Bronchial epithelial cell (primary cell): ENCODE measurements around the gene PIK3CB. TPM values are rescaled to one million over a fixed set of nuclear protein-coding genes. Genes with fewer than 3 reads are reported as not detected.
"Not testable (repeated sequence)": the region's sequence is repeated elsewhere in the genome, so short reads cannot be mapped to it uniquely, and the experiment has no call there.

Source experiments
- DNase-seq: peaks from one replicate; pipeline ENCODE4 v3.0.0-alpha.2; 2010; ENCODE audit warnings: low read depth
- FAIRE-seq: peaks from 2 replicates; lab custom pipeline; 2011; peaks lifted over from hg19 to GRCh38; lab: Jason Lieb, UNC
- H3K27me3 ChIP-seq: 2 replicates; pipeline ENCODE4 v1.5.1; 2011; ENCODE audit warnings: low read length; ENCODE audit not compliant: control insufficient read depth, insufficient read depth
- H3K36me3 ChIP-seq: 2 replicates; pipeline ENCODE4 v1.5.1; 2011; ENCODE audit warnings: low read length; ENCODE audit not compliant: control insufficient read depth, insufficient read depth
- H3K4me3 ChIP-seq: 2 replicates; pipeline ENCODE4 v1.5.1; 2011; ENCODE audit warnings: mild to moderate bottlenecking, low read depth, low read length, control low read depth
- CTCF ChIP-seq: IDR thresholded peaks from 2 replicates; pipeline ENCODE4 v1.5.1; 2011; ENCODE audit warnings: mild to moderate bottlenecking, moderate library complexity, low read length, control low read depth, inconsistent platforms; ENCODE audit not compliant: insufficient read depth, severe bottlenecking
- total RNA-seq: library from RNA; depleted of rRNA; stranded (reverse); fragments of >200 nt; gene quantifications from 2 replicates; pipeline ENCODE4 v1.2.1, GENCODE V29; 2014

Gene PIK3CB
- total RNA-seq, 1 donor from 2014 or later: 11.3 TPM

- no peak for FAIRE-seq
- no peaks in the 10 kb centered on the region for H3K27me3 ChIP-seq
- TF ChIP-seq CTCF: no peak
- no peaks in the 10 kb centered on the region for H3K36me3 ChIP-seq
- H3K4me3 ChIP-seq: no peak overlapping the region
- DNase-seq: no peak
Observed at GRCh38 chr3:138824114-138824506, 10.6 kb downstream of the PIK3CB start.

- not testable (repeated sequence) for DNase-seq
Observed at GRCh38 chr3:138820379-138820778, 14.3 kb downstream of the PIK3CB start.

GRCh38 chr3:138818185-138818860 is 16.4 kb downstream of the PIK3CB start:
- no peak for FAIRE-seq

More at GRCh38 chr3:138820379-138820778, 14.3 kb downstream of the PIK3CB start:
- not testable (repeated sequence) for H3K27me3 ChIP-seq, H3K36me3 ChIP-seq, H3K4me3 ChIP-seq, FAIRE-seq

GRCh38 chr3:138817695-138818094 is 17.0 kb downstream of the PIK3CB start:
- Histone ChIP-seq H3K27me3 (no peaks in the 10 kb centered on the region), H3K36me3 (no peaks in the 10 kb centered on the region), H3K4me3 (no peak overlapping the region)
- TF ChIP-seq CTCF: no peak
- DNase-seq (no peak), FAIRE-seq (no peak)

More at GRCh38 chr3:138818185-138818860, 16.4 kb downstream of the PIK3CB start:
- H3K4me3 ChIP-seq: no peak overlapping the region
- no peaks in the 10 kb centered on the region for H3K36me3 ChIP-seq
- no peak for DNase-seq
- no peaks in the 10 kb centered on the region for H3K27me3 ChIP-seq
- TF ChIP-seq CTCF: no peak

GRCh38 chr3:138812806-138813205 is 21.9 kb downstream of the PIK3CB start:
- DNase-seq (no peak), FAIRE-seq (no peak)
- Histone ChIP-seq H3K36me3 (no peaks in the 10 kb centered on the region), H3K4me3 (no peak overlapping the region), H3K27me3 (no peaks in the 10 kb centered on the region)
- TF ChIP-seq CTCF: no peak

- no peak for DNase-seq
- FAIRE-seq: no peak
- Histone ChIP-seq H3K4me3 (no peak overlapping the region), H3K36me3 (no peaks in the 10 kb centered on the region), H3K27me3 (no peaks in the 10 kb centered on the region)
- no peak for TF ChIP-seq CTCF
Observed at GRCh38 chr3:138809500-138810256, 25.1 kb downstream of the PIK3CB start.
